RWPE2 (cell line): ENCODE results near the gene GMDS.
A peak's percentile ranks its signal among the peaks of the same experiment; 100 is the strongest.

Experiments used
- ATAC-seq: fragments of 200-7000 bp; cut with Tn5 transposase; 3 replicates; pipeline ENCODE4 v1.9.1; 2021; ENCODE audit warnings: low read depth
- DNase-seq: peaks from one replicate; pipeline ENCODE4 v3.0.0-alpha.2; 2020; ENCODE audit warnings: low spot score
- H3K27ac ChIP-seq: fragments of 450-650 bp; 2 replicates; pipeline ENCODE4 v1.5.1; 2017; ENCODE audit warnings: mild to moderate bottlenecking; ENCODE audit not compliant: poor library complexity, severe bottlenecking
- H3K27me3 ChIP-seq: fragments of 250-450 bp; sonication (Bioruptor Pico); 2 replicates; pipeline ENCODE4 v1.5.1; 2021; ENCODE audit warnings: mild to moderate bottlenecking, moderate library complexity; ENCODE audit not compliant: insufficient read depth, poor library complexity, severe bottlenecking
- H3K36me3 ChIP-seq: fragments of 250-450 bp; sonication (Bioruptor Pico); 2 replicates; pipeline ENCODE4 v1.5.1; 2020; ENCODE audit warnings: low read depth, mild to moderate bottlenecking, moderate library complexity
- H3K4me1 ChIP-seq: fragments of 250-450 bp; sonication (Bioruptor Pico); 2 replicates; pipeline ENCODE4 v1.5.1; 2021; ENCODE audit warnings: mild to moderate bottlenecking, moderate library complexity; ENCODE audit not compliant: insufficient read depth, poor library complexity, severe bottlenecking
- H3K4me3 ChIP-seq: fragments of 250-450 bp; sonication (Bioruptor Pico); 2 replicates; pipeline ENCODE4 v1.5.1; 2021; ENCODE audit warnings: mild to moderate bottlenecking, moderate library complexity; ENCODE audit not compliant: severe bottlenecking
- H3K9me3 ChIP-seq: fragments of 250-450 bp; sonication (Bioruptor Pico); 2 replicates; pipeline ENCODE4 v1.5.1; 2021; ENCODE audit warnings: mild to moderate bottlenecking, moderate library complexity; ENCODE audit not compliant: severe bottlenecking
- CTCF ChIP-seq: fragments of 450-650 bp; IDR thresholded peaks from one replicate; pipeline ENCODE4 v1.5.1; 2017; ENCODE audit warnings: mild to moderate bottlenecking, moderate library complexity; ENCODE audit not compliant: poor library complexity, severe bottlenecking

GMDS gene

GRCh38 chr6:1916334-1917070 lies 328.9 kb downstream of the GMDS start:
- no peak for TF ChIP-seq CTCF
- Histone ChIP-seq H3K36me3 (no peaks in the 10 kb centered on the region), H3K27ac (peak overlapping the region; percentile 84), H3K4me3 (no peak overlapping the region), H3K9me3 (no peaks in the 10 kb centered on the region), H3K27me3 (no peaks in the 10 kb centered on the region), H3K4me1 (peaks cover 19% of the 10 kb centered on the region)
- no peak for DNase-seq
- ATAC-seq, result peak; percentile 31; the same call in 2 of the 3 replicates

DNA sequence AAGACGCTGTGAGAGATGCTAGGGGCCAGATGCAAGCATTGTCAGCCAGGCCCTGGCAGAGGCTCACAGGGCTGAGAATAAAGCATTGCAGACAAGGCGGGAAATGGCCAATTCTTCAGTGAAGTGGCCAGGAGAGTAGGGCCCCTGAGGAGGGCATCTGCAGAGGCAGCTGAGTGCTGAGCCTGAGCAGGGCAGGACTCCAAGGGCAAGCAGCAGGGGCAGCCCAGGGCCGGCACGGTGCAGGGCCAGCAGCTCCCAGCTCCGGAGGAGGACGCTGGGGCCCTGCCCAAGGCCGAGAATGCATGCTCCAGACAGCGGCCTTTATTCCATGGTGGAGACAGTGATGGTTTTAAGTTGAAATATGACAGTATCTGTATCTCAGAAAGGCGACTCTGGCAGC lies 330.2 kb downstream of the GMDS start:
- H3K27me3 ChIP-seq, result no peaks in the 10 kb centered on the region
- TF ChIP-seq CTCF, result no peak
- H3K9me3 ChIP-seq, result no peaks in the 10 kb centered on the region
- no peaks in the 10 kb centered on the region for H3K36me3 ChIP-seq
- DNase-seq (no peak), ATAC-seq (no peak)
- no peak overlapping the region for H3K27ac ChIP-seq
- peaks cover 19% of the 10 kb centered on the region for H3K4me1 ChIP-seq
- H3K4me3 ChIP-seq, result no peak overlapping the region

DNA sequence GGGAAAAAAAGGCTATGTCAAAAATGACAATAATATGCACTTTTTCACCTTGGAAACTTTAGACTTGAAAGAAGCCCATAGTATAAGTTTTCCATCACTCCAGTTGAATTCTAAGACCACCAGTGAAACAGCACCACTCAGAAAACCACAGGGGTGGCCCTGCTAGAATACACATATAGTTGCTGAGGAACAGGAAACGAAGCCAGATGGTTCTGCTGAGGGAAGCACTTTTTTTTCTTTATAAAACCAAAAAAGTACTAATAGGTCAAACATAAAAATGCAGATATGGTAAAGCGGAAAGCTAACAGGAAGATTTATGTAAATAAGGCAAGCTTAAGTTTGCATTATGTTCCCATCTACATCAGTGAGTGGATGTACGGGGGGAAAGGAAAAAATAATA lies 331.8 kb downstream of the GMDS start:
- Histone ChIP-seq H3K27me3 (no peaks in the 10 kb centered on the region), H3K4me1 (peaks cover 19% of the 10 kb centered on the region), H3K27ac (no peak overlapping the region), H3K9me3 (no peaks in the 10 kb centered on the region), H3K36me3 (no peaks in the 10 kb centered on the region), H3K4me3 (no peak overlapping the region)
- DNase-seq (no peak), ATAC-seq (no peak)
- TF ChIP-seq CTCF, result no peak

DNA sequence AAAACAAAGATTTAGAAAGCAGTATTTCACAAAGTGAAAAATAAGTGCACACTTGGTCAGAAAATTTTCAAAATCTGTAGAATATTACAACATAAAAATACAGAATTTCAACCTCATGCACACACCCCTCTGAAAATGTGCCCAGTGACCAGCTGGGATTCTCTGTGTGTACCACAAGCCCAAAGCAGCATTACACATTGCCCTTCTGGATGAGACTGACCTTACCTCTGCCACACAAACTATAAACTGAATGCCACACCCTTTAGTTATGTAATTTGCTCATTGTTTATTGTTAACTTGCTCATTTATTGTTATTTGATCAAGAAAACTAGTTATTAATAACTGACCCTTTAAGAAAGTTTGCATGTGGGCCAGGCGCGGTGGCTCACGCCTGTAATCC lies 332.7 kb downstream of the GMDS start:
- TF ChIP-seq CTCF, result no peak
- Histone ChIP-seq H3K36me3 (no peaks in the 10 kb centered on the region), H3K27me3 (no peaks in the 10 kb centered on the region), H3K9me3 (no peaks in the 10 kb centered on the region), H3K27ac (no peak overlapping the region), H3K4me1 (peaks cover 12% of the 10 kb centered on the region), H3K4me3 (no peak overlapping the region)
- DNase-seq (no peak), ATAC-seq (no peak)

DNA sequence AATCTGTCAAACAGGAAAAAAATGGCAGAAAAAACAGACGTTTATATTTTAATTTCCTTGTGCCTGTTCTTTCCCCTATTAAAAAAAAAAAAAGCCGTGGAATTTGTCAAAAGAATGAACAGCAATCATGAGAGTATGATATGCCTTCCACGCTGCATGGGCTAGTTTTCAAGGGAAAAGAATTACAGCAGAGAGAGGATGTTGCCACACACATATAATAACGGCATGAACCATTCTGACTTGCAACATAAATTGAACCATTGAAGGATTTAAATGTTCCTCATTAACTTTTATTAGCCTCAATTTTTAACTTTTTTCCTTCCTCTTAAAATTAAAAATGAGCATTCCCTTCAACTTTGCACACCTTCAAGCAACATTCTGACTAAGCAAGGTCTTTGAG lies 333.9 kb downstream of the GMDS start:
- no peaks in the 10 kb centered on the region for H3K27me3 ChIP-seq
- DNase-seq (no peak), ATAC-seq (no peak)
- no peak overlapping the region for H3K4me3 ChIP-seq
- no peak for TF ChIP-seq CTCF
- no peaks in the 10 kb centered on the region for H3K9me3 ChIP-seq
- H3K27ac ChIP-seq, result no peak overlapping the region
- H3K36me3 ChIP-seq, result no peaks in the 10 kb centered on the region
- no peaks in the 10 kb centered on the region for H3K4me1 ChIP-seq
